ENCODE data around the gene LINGO3.
A peak's percentile ranks its signal among the peaks of the same experiment; 100 is the strongest.

LINGO3 gene

GRCh38 chr19:2278459-2279158 is 29.3 kb downstream of the LINGO3 start:
- no peak for DNase-seq

- DNase-seq = no peak
Observed at GRCh38 chr19:2277138-2277537, 30.8 kb downstream of the LINGO3 start.

GRCh38 chr19:2276429-2276986 is 31.4 kb downstream of the LINGO3 start:
- no peak for DNase-seq

GRCh38 chr19:2275588-2276428 is 32.1 kb downstream of the LINGO3 start:
- DNase-seq = no peak

- DNase-seq = peak; percentile 42 to 66
Observed at GRCh38 chr19:2274931-2275535, 32.9 kb downstream of the LINGO3 start.

- no peak for DNase-seq
Observed at GRCh38 chr19:2274185-2274711, 33.7 kb downstream of the LINGO3 start.

GRCh38 chr19:2273356-2274184 is 34.4 kb downstream of the LINGO3 start:
- DNase-seq = peak; percentile 53 to 83

- DNase-seq = no peak
Observed at GRCh38 chr19:2271234-2272103, 36.5 kb downstream of the LINGO3 start.

- DNase-seq = peak in 1 of 2 experiments; percentile 46
Observed at GRCh38 chr19:2270423-2271233, 37.3 kb downstream of the LINGO3 start.

- no peak for DNase-seq
Observed at GRCh38 chr19:2270157-2270422, 37.9 kb downstream of the LINGO3 start.

- peak; percentile 87 to 91 for DNase-seq
Observed at GRCh38 chr19:2269244-2270156, 38.5 kb downstream of the LINGO3 start.

- DNase-seq = no peak
Observed at GRCh38 chr19:2268861-2269243, 39.1 kb downstream of the LINGO3 start.

- no peak for DNase-seq
Observed at GRCh38 chr19:2268480-2268830, 39.5 kb downstream of the LINGO3 start.

- peak; percentile 46 to 73 for DNase-seq
Observed at GRCh38 chr19:2266183-2266993, 41.6 kb downstream of the LINGO3 start.

GRCh38 chr19:2261438-2262172 is 46.3 kb downstream of the LINGO3 start:
- DNase-seq = no peak

- DNase-seq = no peak
Observed at GRCh38 chr19:2260341-2260805, 47.6 kb downstream of the LINGO3 start.

- DNase-seq = peak in 1 of 2 experiments; percentile 41
Observed at GRCh38 chr19:2259336-2259735, 48.6 kb downstream of the LINGO3 start.
